NCI-H524 treated with DMSO at 0.1 percent for 48 hours (cell line): ENCODE results near the gene ATXN2.
"Not testable (repeated sequence)": the region's sequence is repeated elsewhere in the genome, so short reads cannot be mapped to it uniquely, and the experiment has no call there.

Experiments used
- DNase-seq: peaks from one replicate; lab custom pipeline; 2025; lab: John Stamatoyannopoulos, UW

Gene ATXN2

DNA sequence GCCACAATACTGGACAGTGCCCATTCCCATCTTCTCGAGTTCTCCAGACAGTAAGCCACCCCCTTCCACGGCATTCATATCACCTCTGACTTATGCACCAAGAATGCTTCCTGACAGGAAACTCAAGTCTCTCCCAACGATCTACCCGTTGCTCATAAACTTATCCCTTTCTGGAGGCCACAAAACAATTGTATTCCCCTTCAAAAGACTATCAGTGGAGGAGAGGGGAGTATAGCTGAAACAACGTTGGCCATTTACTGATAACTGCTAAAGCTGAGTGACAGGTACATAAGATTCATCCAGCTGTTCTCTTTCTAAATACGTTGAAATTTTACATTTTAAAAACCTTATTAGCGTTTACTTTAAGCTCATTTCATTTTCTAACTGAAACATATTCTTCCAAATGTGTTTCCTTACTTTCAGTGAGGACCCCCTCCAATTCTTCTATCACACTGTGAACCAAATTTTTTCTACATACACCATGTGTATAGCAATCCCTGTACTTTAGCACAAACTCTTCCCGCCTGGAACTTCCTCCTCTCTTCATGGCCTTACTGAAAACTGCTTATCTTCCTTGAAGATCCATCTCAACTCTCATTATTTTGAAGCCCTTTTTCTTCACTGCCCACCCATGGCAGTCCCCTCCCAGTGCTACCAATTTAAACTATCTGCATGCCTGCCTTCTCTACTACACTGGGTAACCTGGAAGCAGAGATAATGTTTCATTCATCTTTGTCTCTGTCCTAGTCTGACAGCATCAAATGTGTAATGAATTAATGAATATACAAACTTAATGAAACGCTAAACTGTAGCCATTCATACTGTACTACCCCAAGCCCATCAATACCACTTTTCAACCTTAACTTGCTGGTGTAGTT is 28.8 kb downstream of the ATXN2 start:
- no peak for DNase-seq

DNA sequence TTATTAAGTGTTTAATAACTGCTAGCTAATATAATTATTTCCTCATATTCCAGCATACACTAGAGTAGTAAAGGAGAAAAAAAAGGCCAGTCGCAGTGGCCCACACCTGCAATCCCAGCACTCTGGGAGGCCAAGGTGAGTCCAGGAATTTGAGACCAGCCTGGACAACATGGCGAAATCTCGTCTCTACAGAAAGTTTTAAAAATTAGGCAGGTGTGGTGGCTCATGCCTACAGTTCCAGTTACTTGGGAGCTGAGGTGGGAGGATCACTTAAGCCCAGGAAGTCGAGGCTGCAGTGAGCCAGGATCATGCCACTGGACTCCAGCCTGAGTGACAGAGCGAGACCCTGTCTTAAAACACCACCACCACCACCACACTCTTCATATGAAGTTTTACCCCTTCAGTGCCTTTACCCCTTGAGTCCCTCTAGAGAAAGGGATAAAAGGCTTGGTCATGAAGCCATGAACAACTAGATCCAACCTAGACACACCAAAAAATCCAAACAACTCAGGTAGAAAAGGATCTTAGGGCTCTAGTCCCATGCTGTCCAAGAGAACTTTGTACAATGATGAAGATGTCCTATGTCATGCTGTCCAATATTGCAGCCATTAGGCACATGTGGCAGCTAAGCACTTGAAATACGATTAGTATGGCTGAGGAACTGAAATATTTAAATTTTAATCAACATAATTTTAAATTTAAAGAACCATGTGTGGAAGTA is 29.6 kb downstream of the ATXN2 start:
- no peak for DNase-seq

DNA sequence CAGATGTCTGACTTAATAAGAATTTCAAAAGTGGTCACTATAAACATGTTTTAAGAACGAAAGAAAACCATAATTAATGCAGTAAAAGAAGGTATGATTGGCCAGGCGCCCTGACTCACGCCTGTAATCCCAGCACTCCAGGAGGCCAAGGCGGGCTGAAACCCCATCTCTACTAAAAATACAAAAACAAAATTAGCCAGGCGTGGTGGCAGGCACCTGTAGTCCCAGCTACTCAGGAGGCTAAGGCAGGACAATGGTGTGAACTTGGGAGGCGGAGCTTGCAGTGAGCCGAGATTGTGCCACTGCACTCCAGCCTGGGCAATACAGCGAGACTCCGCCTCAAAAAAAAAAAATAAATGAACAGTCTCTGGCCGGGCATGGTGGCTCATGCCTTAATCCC is 38.3 kb downstream of the ATXN2 start:
- not testable (repeated sequence) for DNase-seq

DNA sequence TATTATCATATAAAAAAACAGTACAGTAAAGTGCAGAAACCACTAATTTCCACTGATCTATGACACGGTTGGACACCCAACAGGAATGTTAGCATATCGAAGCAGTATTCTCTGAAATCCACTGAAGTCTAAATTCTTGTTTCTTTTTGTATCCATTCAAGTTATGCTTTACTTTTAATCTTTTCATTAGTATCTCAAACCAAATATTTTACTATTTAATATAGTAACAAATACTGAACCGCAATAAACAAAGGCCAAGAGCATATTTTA is 41.1 kb downstream of the ATXN2 start:
- DNase-seq = no peak

DNA sequence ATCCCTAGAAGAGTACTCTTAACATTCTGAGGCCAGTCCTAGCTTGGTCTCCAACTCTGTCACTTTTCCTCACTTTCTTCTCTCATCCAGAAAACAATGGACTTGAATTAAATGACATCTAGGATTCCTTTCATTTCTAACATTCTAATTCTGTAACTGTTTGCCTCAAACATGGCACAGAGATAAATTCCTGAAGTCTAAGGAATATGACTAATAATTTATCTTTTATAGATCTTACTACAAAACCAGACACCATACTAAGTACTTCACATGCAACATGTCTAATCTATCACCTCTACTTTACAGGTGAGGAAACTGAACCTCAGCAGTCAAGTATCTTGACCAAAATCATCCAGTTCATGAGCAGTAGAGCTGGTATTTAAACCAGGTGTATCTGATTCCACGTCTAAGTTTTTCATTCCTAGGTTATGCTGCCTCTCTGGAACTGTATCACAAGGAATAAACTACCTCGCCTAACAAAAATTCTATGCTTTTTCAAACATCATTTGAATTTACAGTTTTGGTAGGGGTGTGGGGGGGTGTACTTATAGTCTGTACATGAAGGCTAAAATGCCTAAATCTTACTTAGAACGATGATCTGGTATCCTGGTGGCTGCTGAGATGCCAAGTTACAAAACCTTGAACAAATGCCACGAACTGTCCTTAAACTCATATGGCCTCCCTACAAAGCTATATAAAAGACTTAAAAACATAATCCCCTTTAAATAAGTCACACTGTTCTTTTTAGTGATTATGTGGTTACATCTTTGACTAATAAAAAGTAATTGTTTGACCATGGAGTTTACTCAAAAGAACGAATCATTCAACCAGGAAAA is 41.6 kb downstream of the ATXN2 start:
- no peak for DNase-seq

DNA sequence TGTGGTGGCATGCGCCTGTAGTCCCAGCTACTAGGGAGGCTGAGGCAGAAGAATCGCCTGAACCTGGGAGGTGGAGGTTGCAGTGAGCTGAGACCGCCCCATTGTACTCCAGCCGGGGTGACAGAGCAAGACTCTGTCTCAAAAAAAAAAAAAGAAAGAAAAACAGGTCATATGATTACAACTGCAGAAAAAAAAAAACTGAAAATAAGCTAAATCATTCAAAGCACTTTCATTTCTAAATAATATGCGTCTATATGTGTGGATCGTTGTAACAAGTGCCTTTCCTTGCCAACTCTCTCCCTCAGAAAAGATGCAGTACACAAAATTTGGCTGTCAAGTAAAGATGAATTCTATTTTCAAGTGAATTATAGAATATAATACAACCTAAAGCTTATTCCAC is 42.4 kb downstream of the ATXN2 start:
- DNase-seq = no peak

DNA sequence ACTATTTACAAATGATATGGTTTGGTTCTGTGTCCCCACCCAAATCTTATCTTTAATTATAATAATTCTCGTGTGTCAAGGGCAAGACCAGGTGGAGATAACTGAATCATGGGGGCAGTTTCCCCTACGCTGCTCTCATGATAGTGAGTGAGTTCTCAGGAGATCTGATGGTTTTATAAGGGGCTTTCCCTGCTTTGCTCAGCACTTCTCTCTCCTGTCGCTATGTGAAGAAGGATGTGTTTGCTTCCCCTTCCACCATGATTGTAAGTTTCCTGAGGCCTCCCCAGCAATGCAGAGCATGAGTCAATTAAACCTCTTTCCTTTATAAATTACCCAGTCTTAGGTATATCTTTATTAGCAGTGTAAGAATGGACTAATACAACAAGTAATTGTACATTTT is 43.8 kb downstream of the ATXN2 start:
- not testable (repeated sequence) for DNase-seq

DNA sequence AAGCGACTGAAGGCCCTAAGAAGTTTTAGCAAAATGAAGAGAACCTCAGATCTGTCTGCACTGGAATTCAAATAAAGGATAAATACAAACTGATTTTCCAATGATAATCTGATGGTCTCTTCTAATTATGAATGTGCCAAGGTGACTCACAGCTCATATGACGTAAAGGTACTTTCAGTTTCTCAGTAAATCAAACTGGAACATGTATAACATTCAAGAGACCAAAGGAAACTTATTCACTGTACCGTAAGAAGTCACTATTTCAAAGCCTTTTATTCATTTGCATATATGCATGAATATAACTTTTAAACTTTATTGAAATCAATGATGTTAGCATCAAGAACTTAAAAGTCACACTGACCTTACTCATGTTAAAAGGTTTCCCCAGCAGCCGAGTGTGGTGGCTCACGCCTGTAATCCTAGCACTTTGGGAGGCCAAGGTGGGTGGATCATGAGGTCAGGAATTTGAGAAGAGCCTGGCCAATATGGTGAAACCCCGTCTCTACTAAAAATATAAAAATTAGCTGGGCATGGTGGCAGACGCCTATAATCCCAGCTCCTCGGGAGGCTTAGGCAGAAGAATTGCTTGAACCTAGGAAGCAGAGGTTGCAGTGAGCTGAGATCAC is 52.2 kb downstream of the ATXN2 start:
- no peak for DNase-seq

DNA sequence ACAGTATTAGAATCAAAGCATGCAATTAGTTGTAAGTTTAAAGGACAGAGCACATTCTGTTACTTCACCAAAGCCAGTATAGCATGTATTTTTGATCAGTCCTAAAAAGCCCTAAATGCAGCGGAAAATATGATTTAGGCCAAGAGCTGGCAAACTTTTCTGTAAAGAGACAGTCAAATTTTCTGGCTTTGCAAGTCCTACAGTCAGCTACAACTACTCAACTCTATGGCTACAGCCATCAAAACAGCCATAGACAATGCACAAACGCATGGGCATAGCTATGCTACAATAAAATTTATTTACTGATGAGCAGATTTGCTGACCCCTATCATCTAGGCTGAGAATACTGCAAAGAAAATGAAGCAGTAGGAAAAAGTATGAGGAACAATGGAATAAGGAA is 52.9 kb downstream of the ATXN2 start:
- no peak for DNase-seq

DNA sequence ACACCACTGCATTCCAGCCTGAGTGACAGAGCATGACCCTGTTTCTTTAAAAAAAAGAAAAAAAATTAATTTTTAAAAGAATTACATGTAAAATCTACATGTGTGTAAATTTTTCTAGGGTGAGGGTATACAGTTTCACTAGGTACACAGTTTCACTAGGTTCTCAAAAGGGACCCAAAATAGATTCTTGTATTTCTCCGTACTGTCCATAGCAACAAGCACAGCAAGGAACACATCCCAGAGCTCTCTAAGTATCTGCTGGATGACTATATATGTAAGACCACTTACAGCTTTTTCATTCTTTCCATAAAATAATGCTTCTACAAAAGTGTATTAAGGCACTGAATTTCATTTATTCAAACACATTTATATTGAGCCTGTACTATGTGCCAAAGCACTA is 55.1 kb downstream of the ATXN2 start:
- no peak for DNase-seq

DNA sequence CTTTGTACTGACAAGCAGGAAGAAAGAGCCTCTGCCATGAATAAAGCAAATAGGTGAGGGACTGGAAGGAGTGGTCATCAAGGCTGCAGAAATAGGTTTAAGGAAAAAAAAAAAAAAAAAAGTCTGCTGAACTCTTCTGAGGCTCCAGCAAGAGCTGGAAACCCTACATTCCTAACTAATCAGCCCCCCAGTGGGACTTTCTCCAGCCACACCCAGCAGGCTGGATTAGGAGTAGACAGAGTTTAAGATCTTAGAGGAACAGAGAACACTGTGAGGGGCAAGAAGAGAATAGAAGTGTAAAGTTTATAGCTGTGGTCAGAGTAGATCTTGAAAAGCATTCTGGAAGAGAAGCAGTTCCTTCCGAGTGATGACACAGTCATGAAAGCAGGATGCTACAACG is 66.4 kb downstream of the ATXN2 start:
- no peak for DNase-seq

DNA sequence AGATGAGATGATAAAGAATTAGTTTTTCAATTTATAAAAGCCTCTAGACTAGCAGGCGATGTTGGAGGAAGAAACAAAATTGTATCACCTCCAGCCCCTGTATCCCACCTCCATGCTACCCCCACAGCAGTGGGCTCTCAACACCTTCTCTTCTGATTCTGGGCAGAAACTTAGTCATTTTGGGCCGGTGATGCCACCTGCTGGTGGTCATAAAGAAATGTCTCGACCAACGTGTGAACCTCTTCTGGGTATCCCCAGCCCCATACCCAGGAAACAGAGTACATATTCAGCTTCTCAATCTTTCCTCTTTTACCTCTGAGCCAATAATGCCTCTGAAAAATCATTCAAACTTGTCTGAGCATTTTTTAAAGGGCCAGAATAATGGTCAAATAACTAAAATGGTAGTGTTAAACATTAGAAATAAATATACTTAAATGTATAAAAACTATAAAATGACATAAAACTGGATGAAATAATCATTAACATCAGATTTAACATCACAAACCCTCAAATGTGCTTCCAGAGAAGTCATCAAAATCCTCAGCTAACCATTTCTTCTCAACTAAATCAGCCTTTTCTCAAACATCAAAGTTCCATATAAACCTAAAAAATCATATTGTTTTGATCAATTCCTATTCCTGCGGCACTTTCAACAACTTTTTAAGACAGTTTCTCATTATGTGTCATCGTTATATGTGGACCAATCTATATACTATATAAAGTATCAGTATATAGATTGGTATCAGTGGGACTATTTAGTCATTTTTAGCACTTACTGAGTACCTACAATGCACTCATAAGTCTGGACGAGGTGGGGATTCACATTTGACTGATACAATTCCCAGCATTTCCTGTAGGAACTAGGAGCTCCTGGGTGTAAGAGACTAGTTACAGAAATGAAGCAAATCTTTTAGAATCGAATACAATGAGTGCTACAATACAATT is 69.4 kb downstream of the ATXN2 start:
- no peak for DNase-seq

DNA sequence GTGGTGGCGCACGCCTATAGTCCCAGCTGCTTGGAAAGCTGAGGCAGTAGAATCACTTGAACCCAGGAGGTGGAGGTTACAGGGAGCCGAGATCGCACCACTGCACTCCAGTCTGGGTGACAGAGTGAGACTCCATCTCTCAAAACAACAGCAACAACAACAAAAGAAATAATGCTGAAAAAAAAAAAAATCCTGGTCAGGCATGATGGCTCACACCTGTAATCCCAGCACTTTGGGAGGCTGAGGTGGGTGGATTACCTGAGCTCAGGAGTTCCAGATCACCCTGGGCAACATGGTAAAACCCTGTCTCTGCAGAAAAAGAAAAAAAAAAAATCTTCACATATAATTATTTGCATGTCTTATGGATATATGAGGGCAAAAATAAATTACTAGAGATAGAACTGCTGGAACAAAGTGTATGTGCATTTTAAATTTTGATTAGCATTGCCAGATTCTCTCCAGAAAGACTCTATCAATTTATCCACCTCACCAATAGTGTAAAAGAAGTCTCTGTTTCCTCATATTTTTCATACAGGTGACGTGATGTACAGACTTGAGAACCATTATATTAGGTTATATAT is 75.4 kb downstream of the ATXN2 start:
- no peak for DNase-seq

DNA sequence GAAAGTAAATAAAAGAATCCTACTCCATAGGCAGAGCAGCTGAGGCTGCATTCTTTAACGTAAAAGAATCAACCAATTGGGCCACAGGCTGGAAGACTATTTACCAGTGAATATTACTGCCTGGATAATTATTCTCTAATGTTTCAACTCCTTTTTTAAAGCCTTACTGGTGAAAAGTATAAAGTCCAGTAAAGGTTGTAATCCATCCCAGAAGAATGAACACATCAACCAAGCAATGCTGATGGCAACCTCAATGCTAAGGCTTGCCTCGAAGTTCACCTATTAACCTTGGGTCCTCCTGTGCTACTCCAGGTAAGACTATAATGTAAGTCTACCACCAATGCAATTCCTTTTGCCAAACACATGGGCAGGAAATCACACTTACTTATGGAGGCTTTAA is 77.3 kb downstream of the ATXN2 start:
- no peak for DNase-seq

DNA sequence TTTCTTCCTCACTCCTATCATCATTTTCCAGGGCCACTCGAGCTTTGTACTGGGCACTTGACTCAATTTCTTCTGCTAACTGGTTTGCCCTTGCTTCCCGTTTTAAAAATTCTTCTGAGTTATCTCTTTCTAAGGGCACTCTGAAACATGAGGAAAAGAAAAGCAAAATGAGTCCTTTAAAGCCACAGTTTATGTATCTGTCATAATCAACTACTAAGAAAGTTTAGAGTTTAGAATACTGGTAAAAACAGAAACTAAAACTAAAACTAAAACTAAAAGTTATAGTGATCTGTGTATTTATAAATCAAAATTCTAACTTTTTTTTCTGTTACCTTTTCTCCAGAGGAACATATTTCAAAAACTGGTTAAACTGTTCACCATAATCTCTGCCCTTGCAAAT is 79.2 kb downstream of the ATXN2 start:
- DNase-seq = no peak

DNA sequence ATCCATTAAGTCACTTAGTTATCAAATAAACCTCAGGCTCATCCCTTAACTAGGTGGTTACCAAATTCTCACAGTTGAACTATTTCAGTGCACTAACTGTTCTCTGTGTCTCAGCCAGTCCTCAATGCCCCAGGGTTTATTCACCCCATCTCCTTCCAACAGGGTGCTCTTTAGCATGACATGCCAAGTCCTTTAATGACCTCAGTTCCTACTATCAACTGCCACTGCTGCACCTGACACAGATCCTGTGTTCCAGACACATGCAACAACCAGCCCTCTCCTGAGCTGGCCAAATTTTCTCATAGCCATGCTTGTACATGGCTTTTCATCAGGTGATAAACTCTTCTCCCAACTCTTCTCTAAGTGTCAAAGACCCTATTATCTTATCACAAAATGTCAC is 80.0 kb downstream of the ATXN2 start:
- DNase-seq = no peak

DNA sequence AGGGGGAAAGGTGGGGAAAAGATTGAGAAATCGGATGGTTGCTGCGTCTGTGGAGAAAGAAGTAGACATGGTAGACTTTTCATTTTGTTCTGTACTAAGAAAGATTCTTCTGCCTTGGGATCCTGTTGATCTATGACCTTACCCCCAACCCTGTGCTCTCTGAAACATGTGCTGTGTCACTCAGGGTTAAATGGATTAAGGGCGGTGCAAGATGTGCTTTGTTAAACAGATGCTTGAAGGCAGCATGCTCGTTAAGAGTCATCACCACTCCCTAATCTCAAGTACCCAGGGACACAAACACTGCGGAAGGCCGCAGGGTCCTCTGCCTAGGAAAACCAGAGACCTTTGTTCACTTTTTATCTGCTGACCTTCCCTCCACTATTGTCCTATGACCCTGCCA is 91.4 kb downstream of the ATXN2 start:
- DNase-seq = not testable (repeated sequence)

DNA sequence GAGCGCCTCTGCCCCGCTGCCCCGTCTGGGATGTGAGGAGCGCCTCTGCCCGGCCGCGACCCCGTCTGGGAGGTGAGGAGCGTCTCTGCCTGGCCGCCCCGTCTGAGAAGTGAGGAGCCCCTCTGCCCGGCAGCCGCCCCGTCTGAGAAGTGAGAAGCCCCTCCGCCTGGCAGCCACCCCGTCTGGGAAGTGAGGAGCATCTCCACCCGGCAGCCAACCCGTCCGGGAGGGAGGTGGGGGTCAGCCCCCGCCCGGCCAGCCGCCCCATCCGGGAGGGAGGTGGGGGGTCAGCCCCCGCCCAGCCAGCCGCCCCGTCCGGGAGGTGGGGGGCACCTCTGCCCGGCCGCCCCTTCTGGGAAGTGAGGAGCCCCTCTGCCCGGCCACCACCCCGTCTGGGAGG is 91.9 kb downstream of the ATXN2 start:
- DNase-seq = not testable (repeated sequence)

DNA sequence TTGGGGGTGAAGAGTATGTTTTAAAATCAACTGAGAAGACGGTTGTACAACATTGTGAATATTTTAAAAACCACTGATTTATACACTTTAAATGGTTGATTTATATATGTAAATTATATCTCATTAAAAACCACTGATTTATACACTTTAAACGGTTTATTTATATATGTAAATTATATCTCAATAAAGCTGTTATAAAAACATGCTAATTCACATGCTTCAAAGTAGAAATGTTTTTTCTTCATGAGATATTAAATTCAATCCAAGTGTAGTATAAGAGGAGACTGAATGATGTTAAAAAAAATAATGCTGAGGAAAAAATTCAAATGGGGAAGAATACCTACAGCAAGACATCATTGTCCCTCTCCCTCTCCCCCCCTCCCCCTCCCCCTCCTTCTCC is 92.9 kb downstream of the ATXN2 start:
- DNase-seq = no peak

DNA sequence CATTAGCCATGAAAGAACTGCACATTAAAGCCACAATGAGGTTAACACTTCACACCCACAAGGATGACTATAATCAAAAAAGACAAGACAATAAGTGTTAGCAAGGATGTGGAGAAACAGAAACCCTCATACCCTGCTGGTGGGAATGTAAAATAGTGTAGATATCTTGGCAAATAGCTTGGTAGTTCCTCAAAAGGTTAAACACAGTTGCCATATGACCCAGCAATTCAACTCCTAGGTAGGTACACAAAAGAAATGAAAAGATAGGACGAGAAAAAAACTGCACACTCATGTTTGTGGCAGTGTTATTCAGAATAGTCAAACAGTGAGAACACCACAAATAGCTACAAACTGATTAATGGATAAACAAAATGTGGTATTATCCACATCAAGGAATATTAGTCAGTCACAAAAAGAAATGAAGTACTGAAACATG is 93.5 kb downstream of the ATXN2 start:
- no peak for DNase-seq

DNA sequence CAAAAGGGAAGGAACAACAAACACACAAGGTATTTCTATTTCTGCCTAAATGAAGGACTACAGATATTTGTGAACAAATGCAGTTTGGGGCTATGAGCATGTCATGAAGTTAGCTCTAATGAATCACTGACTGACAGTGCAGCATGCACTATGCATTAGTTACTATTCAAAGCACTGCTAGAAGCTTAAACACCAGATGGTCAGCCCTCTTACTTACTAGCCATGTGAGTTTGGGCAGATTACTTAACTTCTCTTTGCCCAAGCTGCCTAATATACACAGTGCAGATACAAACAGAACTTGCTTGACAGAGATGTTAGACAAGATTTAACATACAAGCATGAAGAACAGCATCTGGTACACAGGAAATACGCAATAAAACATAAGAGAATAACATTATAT is 96.0 kb downstream of the ATXN2 start:
- peak; percentile 91 for DNase-seq
